ENCODE measurements around the gene TARBP1. TPM values are rescaled to one million over a fixed set of nuclear protein-coding genes. Genes with fewer than 3 reads are reported as not detected.

TARBP1 gene
- total and polyA plus RNA-seq, 2 of the 4 experiments (the other 2 are of a cell fraction) = 10.6 to 17.7 TPM

GRCh38 chr1:234512451-234512861 lies 33.5 kb upstream of the TARBP1 start:
- Histone ChIP-seq H2BK15ac (ENCODE audit: low read depth, low read length) (no peak overlapping the region), H3K27ac (ENCODE audit: insufficient read depth, low read length) (no peak overlapping the region), H3K36me3 (ENCODE audit: control insufficient read depth, insufficient read depth, low read length) (no peaks in the 10 kb centered on the region), H4K91ac (ENCODE audit: insufficient read depth, low read depth, low read length) (no peak overlapping the region), H3K9ac (ENCODE audit: low read depth, low read length) (no peak overlapping the region), H3K4me2 (ENCODE audit: low read depth, low read length) (no peak overlapping the region), H4K20me1 (ENCODE audit: insufficient read depth, low read length) (no peaks in the 10 kb centered on the region), H2AK5ac (ENCODE audit: low read depth, low read length) (no peak overlapping the region), H3K56ac (ENCODE audit: extremely low read depth, insufficient read depth, low read length) (no peak overlapping the region), H3K14ac (replicated peaks; ENCODE audit: low read depth, low read length) (no peak overlapping the region), H4K5ac (ENCODE audit: low read depth, low read length) (no peak overlapping the region), H2BK20ac (ENCODE audit: low read depth, low read length) (no peak overlapping the region), H2AFZ (replicated peaks; ENCODE audit: low read length, poor library complexity) (peak overlapping the region; percentile 67), H3K4ac (ENCODE audit: low read depth, low read length) (0 out of 2 replicates have a peak overlapping the region, but pooled peaks have one; percentile 29), H3K4me1 (ENCODE audit: control insufficient read depth, insufficient read depth, low read length) (peaks cover 18% of the 10 kb centered on the region), H2AK9ac (replicated peaks; ENCODE audit: low read depth, low read length, poor library complexity) (no peak overlapping the region), H3K18ac (ENCODE audit: low read depth, low read length) (no peak overlapping the region), H2BK120ac (ENCODE audit: low read depth, low read length) (no peak overlapping the region), H3K79me1 (ENCODE audit: low read depth in 1 of 2, low read length in 2 of 2) (no peaks in the 10 kb centered on the region), H3K23ac (ENCODE audit: low read depth, low read length) (no peak overlapping the region), H3K27me3 (ENCODE audit: control insufficient read depth, insufficient read depth, low read length) (no peaks in the 10 kb centered on the region), H4K8ac (ENCODE audit: low read depth in 2 of 2, low read length in 2 of 2) (no peak overlapping the region), H3K4me3 (ENCODE audit: insufficient read depth, low read depth, low read length) (no peak overlapping the region), H3K9me1 (ENCODE audit: insufficient read depth, low read length) (peaks cover 6% of the 10 kb centered on the region; the same call in 1 of the 2 replicates), H2BK5ac (ENCODE audit: low read depth, low read length, poor library complexity, severe bottlenecking) (no peak overlapping the region), H3K9me3 (ENCODE audit: control insufficient read depth, insufficient read depth, low read length) (no peaks in the 10 kb centered on the region)
- POLR2A ChIA-PET (ENCODE audit: unreplicated experiment) = no interaction called here
- intact Hi-C loops (cut with micrococcal nuclease) (no loop called here), in situ Hi-C loops (cut with MboI; ENCODE audit: low sequenced_read_pairs) (no loop called here), dilution Hi-C loops (cut with HindIII; ENCODE audit: low sequenced_read_pairs, unreplicated experiment) (no loop called here)
- no peak for TF ChIP-seq FOS (IDR thresholded peaks at IDR 0.05; ENCODE audit: low read depth, low read length)
- TF ChIP-seq USF2 (IDR thresholded peaks at IDR 0.05; ENCODE audit: low read depth, low read length) = no peak
- TF ChIP-seq BHLHE40 (IDR thresholded peaks at IDR 0.05; ENCODE audit: low read depth, low read length) = no peak
- no peak for TF ChIP-seq NFE2L2 (IDR thresholded peaks at IDR 0.05; ENCODE audit: low read depth, low read length)
- no peak for TF ChIP-seq RCOR1 (IDR thresholded peaks at IDR 0.05; ENCODE audit: insufficient replicate concordance, low read length)
- no peak for TF ChIP-seq CEBPB (IDR thresholded peaks at IDR 0.05; ENCODE audit: low read depth, low read length)
- no peak for TF ChIP-seq SMC3 (IDR thresholded peaks at IDR 0.05; ENCODE audit: low read depth, low read length)
- WGBS, 2 experiments (ENCODE audit: extremely low coverage in 2 of 2, insufficient read length in 1 of 2) = 100% methylated on average over 1 of the region's 5 CpGs; no CpG with 5 or more reads in 1 of the 2 experiments
- CTCF ChIA-PET = no interaction called here
- no peak for ATAC-seq (ENCODE audit: low read depth)
- no peak for DNase-seq
- BruUV-seq (replicated peaks) = no TSS peak

Data from IMR-90 (cell line).